PC-9 (cell line): ENCODE results near the gene DPP10. TPM values are rescaled to one million over a fixed set of nuclear protein-coding genes. Genes with fewer than 3 reads are reported as not detected.

Experiments used
- BruUV-seq: library from RNA; stranded (reverse); fragments of 400-500 nt; replicated peaks from 2 replicates; lab custom pipeline; 2021; lab: Mats Ljungman, UMichigan
- CTCF ChIA-PET: fragments of 300-600 bp; sonication (Branson Sonifier 250); formaldehyde crosslinking; loops from one replicate; lab custom pipeline; 2022; ENCODE audit warnings: antibody characterized with exemption; lab: Charles Lee
- POLR2A ChIA-PET: fragments of 300-600 bp; sonication (Branson Sonifier 250); formaldehyde crosslinking; loops from one replicate; lab custom pipeline; 2022; ENCODE audit warnings: antibody characterized with exemption; ENCODE audit not compliant: unreplicated experiment; lab: Charles Lee
- DNase-seq, 2 experiments: peaks; one replicate each; pipeline versions ENCODE4 v3.0.0 to v3.0.0-alpha.2; 2015 to 2022; ENCODE audit warnings: mixed read lengths in 1 of 2
- H2AFZ ChIP-seq: fragments of 200-600 bp; sonication (generic); 2 replicates; pipeline ENCODE4 v1.8.1; 2017; ENCODE audit warnings: antibody characterized with exemption
- H3F3A ChIP-seq: fragments of 200-600 bp; sonication (generic); 2 replicates; pipeline ENCODE4 v1.8.1; 2017; ENCODE audit warnings: antibody characterized with exemption, mild to moderate bottlenecking, low read depth; ENCODE audit not compliant: insufficient read depth
- H3K27ac ChIP-seq: fragments of 200-600 bp; sonication (generic); 2 replicates; pipeline ENCODE4 v1.6.1; 2016; ENCODE audit warnings: mixed run types
- H3K27me3 ChIP-seq: fragments of 200-600 bp; sonication (generic); 2 replicates; pipeline ENCODE4 v1.6.1; 2016; ENCODE audit warnings: low read depth, mixed run types; ENCODE audit not compliant: insufficient read depth
- H3K36me3 ChIP-seq: fragments of 200-600 bp; sonication (generic); 2 replicates; pipeline ENCODE4 v1.6.1; 2016; ENCODE audit warnings: low read depth, mixed run types
- H3K4me1 ChIP-seq: fragments of 200-600 bp; sonication (generic); replicated peaks from 2 replicates; pipeline ENCODE4 v1.6.1; 2016; ENCODE audit warnings: mixed run types; ENCODE audit not compliant: insufficient read depth
- H3K4me2 ChIP-seq: fragments of 200-600 bp; sonication (generic); 2 replicates; pipeline ENCODE4 v1.6.1; 2017; ENCODE audit warnings: mixed run types
- H3K4me3 ChIP-seq: fragments of 200-600 bp; sonication (generic); 2 replicates; pipeline ENCODE4 v1.6.1; 2016; ENCODE audit warnings: mixed run types
- H3K79me2 ChIP-seq: fragments of 200-600 bp; sonication (generic); 2 replicates; pipeline ENCODE4 v1.6.1; 2017; ENCODE audit warnings: low read depth, mixed run types
- H3K9me2 ChIP-seq: fragments of 200-600 bp; sonication (generic); 2 replicates; pipeline ENCODE4 v1.8.1; 2017; ENCODE audit warnings: mild to moderate bottlenecking; ENCODE audit not compliant: insufficient read depth
- H3K9me3 ChIP-seq: fragments of 200-600 bp; sonication (generic); 2 replicates; pipeline ENCODE4 v1.8.1; 2016; ENCODE audit warnings: low read depth; ENCODE audit not compliant: insufficient read depth
- H4K20me1 ChIP-seq: fragments of 200-600 bp; sonication (generic); 2 replicates; pipeline ENCODE4 v1.8.1; 2017; ENCODE audit not compliant: insufficient read depth
- EZH2 ChIP-seq: fragments of 200-600 bp; sonication (generic); IDR thresholded peaks from 2 replicates; pipeline ENCODE4 v1.8.0; 2017; ENCODE audit warnings: antibody characterized with exemption, low read depth
- intact Hi-C: fragments of 100-400 bp; cut with micrococcal nuclease; formaldehyde crosslinking; loops from one replicate; pipeline ENCODE4 v1.10.0; 2022; ENCODE audit not compliant: unreplicated experiment
- total RNA-seq: library from RNA; stranded (reverse); gene quantifications from 2 replicates; pipeline ENCODE4 v1.2.3, GENCODE V29; 2021
- TF ChIP-seq, protein P1 (sequence below): fragments of 200-600 bp; sonication (generic); conservative IDR thresholded peaks from 2 replicates; pipeline ENCODE4 v1.6.1; 2017; ENCODE audit warnings: mixed run types, antibody characterized with exemption, mild to moderate bottlenecking, moderate library complexity

DPP10 gene
- total RNA-seq, 1 experiment from 2014 or later, result not detected

DNA sequence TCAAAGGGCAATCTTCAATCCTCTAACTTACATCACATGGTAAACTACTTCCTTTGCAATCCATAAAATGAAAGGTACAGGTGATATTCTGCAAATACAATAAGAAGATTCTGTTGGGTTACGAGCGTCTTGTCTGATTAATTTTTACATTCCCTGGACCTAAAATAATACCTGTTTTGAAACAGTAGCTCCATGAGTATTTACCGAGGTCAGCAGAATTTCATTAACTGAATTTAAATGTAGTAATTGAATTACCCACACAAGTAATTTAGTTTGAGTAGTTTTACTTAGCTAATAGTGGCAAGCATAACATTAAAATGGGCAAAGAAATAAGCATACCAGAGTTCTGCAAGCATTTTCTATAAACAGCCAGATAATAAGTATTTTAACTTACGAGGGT is 652.0 kb downstream of the DPP10 start:
- Histone ChIP-seq H4K20me1 (no peaks in the 10 kb centered on the region), H3K27ac (no peak overlapping the region), H3K27me3 (no peaks in the 10 kb centered on the region), H3K4me1 (no peaks in the 10 kb centered on the region), H3K4me3 (no peak overlapping the region), H3K9me3 (no peaks in the 10 kb centered on the region), H3K4me2 (no peak overlapping the region), H3K79me2 (no peaks in the 10 kb centered on the region), H3F3A (no peaks in the 10 kb centered on the region), H3K36me3 (no peaks in the 10 kb centered on the region), H2AFZ (no peak overlapping the region), H3K9me2 (no peaks in the 10 kb centered on the region)
- no peak for DNase-seq
- no TSS peak for BruUV-seq
- intact Hi-C loops, result no loop called here
- CTCF ChIA-PET, result no interaction called here
- TF ChIP-seq, protein P1, sequence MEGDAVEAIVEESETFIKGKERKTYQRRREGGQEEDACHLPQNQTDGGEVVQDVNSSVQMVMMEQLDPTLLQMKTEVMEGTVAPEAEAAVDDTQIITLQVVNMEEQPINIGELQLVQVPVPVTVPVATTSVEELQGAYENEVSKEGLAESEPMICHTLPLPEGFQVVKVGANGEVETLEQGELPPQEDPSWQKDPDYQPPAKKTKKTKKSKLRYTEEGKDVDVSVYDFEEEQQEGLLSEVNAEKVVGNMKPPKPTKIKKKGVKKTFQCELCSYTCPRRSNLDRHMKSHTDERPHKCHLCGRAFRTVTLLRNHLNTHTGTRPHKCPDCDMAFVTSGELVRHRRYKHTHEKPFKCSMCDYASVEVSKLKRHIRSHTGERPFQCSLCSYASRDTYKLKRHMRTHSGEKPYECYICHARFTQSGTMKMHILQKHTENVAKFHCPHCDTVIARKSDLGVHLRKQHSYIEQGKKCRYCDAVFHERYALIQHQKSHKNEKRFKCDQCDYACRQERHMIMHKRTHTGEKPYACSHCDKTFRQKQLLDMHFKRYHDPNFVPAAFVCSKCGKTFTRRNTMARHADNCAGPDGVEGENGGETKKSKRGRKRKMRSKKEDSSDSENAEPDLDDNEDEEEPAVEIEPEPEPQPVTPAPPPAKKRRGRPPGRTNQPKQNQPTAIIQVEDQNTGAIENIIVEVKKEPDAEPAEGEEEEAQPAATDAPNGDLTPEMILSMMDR, result no peak
- no peak for TF ChIP-seq EZH2
- POLR2A ChIA-PET, result no interaction called here

DNA sequence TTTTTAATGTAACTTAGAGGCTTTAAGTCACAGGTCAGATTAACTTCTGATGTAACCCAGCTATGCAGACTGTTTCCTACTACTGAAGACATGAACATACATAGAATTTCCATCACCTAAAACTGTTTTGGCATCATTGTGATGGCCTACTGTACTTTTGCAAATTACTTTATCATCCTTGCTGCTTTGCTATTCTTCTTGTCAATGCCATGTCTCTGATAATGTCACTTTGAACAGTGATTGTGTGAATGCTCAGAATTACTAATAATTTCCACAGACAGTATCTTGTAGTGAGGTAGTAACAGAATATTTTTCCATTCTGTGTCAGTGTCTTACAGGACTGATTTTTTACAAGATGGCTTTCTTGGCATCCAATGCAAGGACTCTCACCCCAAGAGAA is 663.5 kb downstream of the DPP10 start:
- intact Hi-C loops, result no loop called here
- POLR2A ChIA-PET, result no interaction called here
- H4K20me1 ChIP-seq, result no peaks in the 10 kb centered on the region
- H3K4me1 ChIP-seq, result no peaks in the 10 kb centered on the region
- no peak overlapping the region for H3K4me2 ChIP-seq
- H3K79me2 ChIP-seq, result no peaks in the 10 kb centered on the region
- H2AFZ ChIP-seq, result no peak overlapping the region
- TF ChIP-seq, protein P1, result no peak
- TF ChIP-seq EZH2, result no peak
- H3K27me3 ChIP-seq, result peaks cover 17% of the 10 kb centered on the region; the same call in 1 of the 2 replicates
- no peaks in the 10 kb centered on the region for H3K9me2 ChIP-seq
- no TSS peak for BruUV-seq
- no peaks in the 10 kb centered on the region for H3F3A ChIP-seq
- H3K36me3 ChIP-seq, result no peaks in the 10 kb centered on the region
- no peak overlapping the region for H3K4me3 ChIP-seq
- CTCF ChIA-PET, result no interaction called here
- H3K27ac ChIP-seq, result no peak overlapping the region
- no peak for DNase-seq
- H3K9me3 ChIP-seq, result no peaks in the 10 kb centered on the region

DNA sequence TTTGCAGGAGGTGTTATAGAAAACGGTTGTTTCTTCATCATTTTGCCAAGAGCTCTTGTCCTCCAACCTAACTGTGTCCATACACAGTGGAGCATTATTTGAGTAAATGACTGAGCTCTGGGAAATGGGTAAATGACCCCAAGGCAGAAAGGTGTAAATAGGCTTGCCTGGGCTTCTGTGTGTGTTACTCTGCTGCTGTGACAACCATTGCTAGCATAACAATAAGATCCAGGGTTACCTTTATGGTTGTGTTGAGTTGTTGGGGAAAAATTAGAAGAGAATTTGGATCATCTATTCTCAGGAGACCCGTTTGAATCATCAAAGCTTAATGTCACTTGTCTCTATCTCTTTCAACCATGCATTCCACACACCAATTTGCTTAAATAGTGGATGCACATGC is 672.7 kb downstream of the DPP10 start:
- Histone ChIP-seq H3K27ac (no peak overlapping the region), H3K9me3 (no peaks in the 10 kb centered on the region), H3F3A (no peaks in the 10 kb centered on the region), H3K36me3 (no peaks in the 10 kb centered on the region), H3K27me3 (no peaks in the 10 kb centered on the region), H3K4me1 (no peaks in the 10 kb centered on the region), H2AFZ (no peak overlapping the region), H3K79me2 (no peaks in the 10 kb centered on the region), H4K20me1 (no peaks in the 10 kb centered on the region), H3K4me2 (no peak overlapping the region), H3K9me2 (no peaks in the 10 kb centered on the region), H3K4me3 (no peak overlapping the region)
- no TSS peak for BruUV-seq
- intact Hi-C loops, result no loop called here
- no peak for TF ChIP-seq EZH2
- TF ChIP-seq, protein P1, result no peak
- no peak for DNase-seq
- POLR2A ChIA-PET, result no interaction called here
- CTCF ChIA-PET, result no interaction called here
